B cell (primary cell): ENCODE measurements around the gene SH3RF1. TPM values are rescaled to one million over a fixed set of nuclear protein-coding genes. Genes with fewer than 3 reads are reported as not detected.

Experiments used
- ATAC-seq: fragments of 200-7000 bp; cut with Tn5 transposase; one replicate; pipeline ENCODE4 v1.10.0; 2021; ENCODE audit warnings: low read depth, mild to moderate bottlenecking, moderate number of reproducible peaks, moderate library complexity
- CTCF ChIA-PET: fragments of 350-600 bp; sonication (Branson Sonifier 250); formaldehyde crosslinking; loops from one replicate; lab custom pipeline; 2021; ENCODE audit warnings: antibody characterized with exemption, inconsistent platforms; lab: Charles Lee
- POLR2A ChIA-PET: fragments of 350-600 bp; sonication (Branson Sonifier 250); formaldehyde crosslinking; loops from one replicate; lab custom pipeline; 2021; ENCODE audit warnings: antibody characterized with exemption; lab: Charles Lee
- DNase-seq: peaks from one replicate; pipeline ENCODE4 v3.0.0; 2013
- H2AFZ ChIP-seq: 2 replicates; pipeline ENCODE4 v1.6.1; 2012; ENCODE audit warnings: mild to moderate bottlenecking, low read depth, low read length; ENCODE audit not compliant: insufficient read depth, poor library complexity, severe bottlenecking
- H3K27ac ChIP-seq, 2 donors: 1 replicate in 1 of 2; 2 replicates in 1 of 2; pipeline ENCODE4 v1.5.1; 2012 to 2013; ENCODE audit warnings: low read length in 2 of 2, mild to moderate bottlenecking in 2 of 2, moderate library complexity in 1 of 2
- H3K27me3 ChIP-seq, 4 experiments: fragments of 200-600 bp in 1 of 4; sonication (generic) in 1 of 4; replicated peaks in 1 of 4; 1 replicate in 2 of 4; 2 replicates in 2 of 4; pipeline versions ENCODE4 v1.6.1 to v1.7.0; 2013 to 2016; ENCODE audit warnings: low read length in 3 of 4, mild to moderate bottlenecking in 2 of 4, mixed read lengths in 1 of 4, moderate library complexity in 1 of 4; ENCODE audit not compliant: insufficient read depth in 4 of 4, control insufficient read depth in 3 of 4; ENCODE audit errors: control extremely low read depth in 1 of 4
- H3K36me3 ChIP-seq, 2 experiments: replicated peaks in 1 of 2; 1 replicate in 1 of 2; 2 replicates in 1 of 2; pipeline versions ENCODE4 v1.6.1 to v1.7.1; 2013; ENCODE audit warnings: low read length in 1 of 2; ENCODE audit not compliant: insufficient read depth in 2 of 2, control insufficient read depth in 1 of 2; ENCODE audit errors: control extremely low read depth in 1 of 2, extremely low read depth in 1 of 2
- H3K4me1 ChIP-seq, 2 donors: fragments of 200-600 bp in 1 of 2; sonication (generic) in 1 of 2; 1 replicate in 1 of 2; 2 replicates in 1 of 2; pipeline versions ENCODE4 v1.5.1 to v1.6.1; 2013 to 2017; ENCODE audit warnings: low read length in 2 of 2; ENCODE audit not compliant: control insufficient read depth in 2 of 2, insufficient read depth in 2 of 2
- H3K4me2 ChIP-seq: replicated peaks from 2 replicates; pipeline ENCODE3; 2012; ENCODE audit warnings: mild to moderate bottlenecking, low read depth, low read length; ENCODE audit not compliant: poor library complexity, severe bottlenecking
- H3K4me3 ChIP-seq, 5 experiments: fragments of 200-600 bp in 1 of 5; sonication (generic) in 1 of 5; 1 replicate in 3 of 5; 2 replicates in 2 of 5; pipeline versions ENCODE4 v1.5.1 to v1.7.0; 2011 to 2016; ENCODE audit warnings: low read length in 4 of 5, mild to moderate bottlenecking in 4 of 5, low read depth in 2 of 5, control low read depth in 1 of 5, moderate library complexity in 1 of 5; ENCODE audit not compliant: insufficient read depth in 1 of 5; ENCODE audit errors: control extremely low read depth in 1 of 5, extremely low read depth in 1 of 5
- H3K79me2 ChIP-seq: fragments of 200-600 bp; sonication (generic); one replicate; pipeline ENCODE4 v1.6.0; 2016; ENCODE audit warnings: low read length; ENCODE audit not compliant: control insufficient read depth, insufficient read depth
- H3K9ac ChIP-seq: fragments of 200-600 bp; sonication (generic); 2 replicates; pipeline ENCODE4 v1.6.1; 2017; ENCODE audit warnings: mild to moderate bottlenecking, low read length, moderate library complexity
- H3K9me3 ChIP-seq, 3 donors: one replicate each; pipeline versions ENCODE4 v1.6.1 to v1.7.1; 2013; ENCODE audit warnings: low read length in 2 of 3; ENCODE audit not compliant: control insufficient read depth in 2 of 3, insufficient read depth in 1 of 3; ENCODE audit errors: control extremely low read depth in 1 of 3
- H4K20me1 ChIP-seq: 2 replicates; pipeline ENCODE4 v1.6.0; 2012; ENCODE audit warnings: mild to moderate bottlenecking, low read length; ENCODE audit not compliant: insufficient read depth, control insufficient read depth, poor library complexity, severe bottlenecking
- H3K27ac Mint-ChIP-seq: one replicate; pipeline ENCODE4 v1.8.0; 2021; ENCODE audit warnings: mixed read lengths
- H3K27me3 Mint-ChIP-seq: one replicate; pipeline ENCODE4 v1.8.0; 2021; ENCODE audit warnings: mixed read lengths
- H3K4me1 Mint-ChIP-seq: one replicate; pipeline ENCODE4 v1.8.0; 2021; ENCODE audit warnings: mixed read lengths
- H3K4me3 Mint-ChIP-seq: one replicate; pipeline ENCODE4 v1.8.0; 2021; ENCODE audit warnings: mixed read lengths
- H3K9me3 Mint-ChIP-seq: one replicate; pipeline ENCODE4 v1.8.0; 2022; ENCODE audit warnings: mixed read lengths; ENCODE audit not compliant: insufficient read depth
- EZH2 ChIP-seq: IDR thresholded peaks from 2 replicates; pipeline ENCODE4 v1.6.1; 2012; ENCODE audit warnings: borderline replicate concordance, low read depth, mild to moderate bottlenecking, moderate library complexity, low read length; ENCODE audit not compliant: insufficient read depth, poor library complexity, severe bottlenecking
- WGBS: methylation state at CpG from one replicate; pipeline ENCODE4 v1.1.5; 2013; ENCODE audit warnings: missing lambda C conversion rate; ENCODE audit not compliant: insufficient coverage; 5-methylcytosine and 5-hydroxymethylcytosine counted together
- intact Hi-C: fragments of 100-400 bp; cut with micrococcal nuclease; formaldehyde crosslinking; loops from one replicate; pipeline ENCODE4 v1.10.0; 2022
- polyA plus RNA-seq: library from polyadenylated mRNA; depleted of rRNA; stranded (reverse); fragments of >200 nt; gene quantifications from 2 replicates; pipeline ENCODE4 v1.2.3, GENCODE V29; 2012
- total RNA-seq, 2 donors: library from RNA; stranded (reverse); fragments of 120-200 nt in 1 of 2; gene quantifications; 1 replicate in 1 of 2; 2 replicates in 1 of 2; pipeline versions ENCODE4 v1.2.3 to v1.2.4, GENCODE V29; 2013 to 2022
- TF ChIP-seq, protein P1 (sequence below): fragments of 200-600 bp; IDR thresholded peaks from one replicate; pipeline ENCODE4 v1.8.0; 2022; ENCODE audit warnings: antibody characterized with exemption, mild to moderate bottlenecking

Gene SH3RF1
- total and polyA plus RNA-seq, 2 donors (not counting 1 experiment from before 2014, with no cell fraction given), result 2.0 to 5.4 TPM

DNA sequence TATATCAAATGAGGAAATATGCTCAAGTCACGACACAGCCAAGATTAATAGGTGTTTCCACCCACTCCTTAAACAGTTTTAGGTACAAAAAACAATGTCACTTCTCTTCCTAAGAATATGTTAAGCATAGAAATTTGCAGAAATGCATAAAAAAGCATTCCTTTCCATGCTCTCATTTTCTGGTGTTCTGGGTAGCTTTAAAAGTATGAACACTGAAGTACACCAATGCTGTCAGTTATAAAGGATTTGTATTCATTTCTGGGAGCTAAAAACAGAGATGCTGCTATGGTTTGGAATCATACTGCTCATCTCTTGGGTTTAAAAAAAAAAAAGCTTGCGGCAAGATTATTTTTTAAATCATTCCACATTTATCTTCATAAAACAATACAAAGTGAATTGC is 20.8 kb downstream of the SH3RF1 start:
- no peaks in the 10 kb centered on the region for H3K79me2 ChIP-seq
- no peaks in the 10 kb centered on the region for H3K27me3 Mint-ChIP-seq
- H3K27ac ChIP-seq, result no peak overlapping the region
- no peaks in the 10 kb centered on the region for H3K27me3 ChIP-seq
- H2AFZ ChIP-seq, result no peak overlapping the region
- no peak for ATAC-seq
- H3K4me2 ChIP-seq, result no peak overlapping the region
- no peaks in the 10 kb centered on the region for H3K36me3 ChIP-seq
- no CpG with 5 or more reads among the region's 2 CpGs for WGBS
- ChIA-PET CTCF (no interaction called here), POLR2A (interaction anchor here (0.5 kb wide), 1 partner anchor 34 kb away, joined by 3 read pairs; no protein-coding TSS in a partner anchor)
- no peaks in the 10 kb centered on the region for H4K20me1 ChIP-seq
- H3K4me3 ChIP-seq, result no peak overlapping the region
- intact Hi-C loops, result no loop called here
- H3K4me1 ChIP-seq, result no peaks in the 10 kb centered on the region
- H3K4me3 Mint-ChIP-seq, result no peak overlapping the region
- no peak for TF ChIP-seq EZH2
- TF ChIP-seq, protein P1, sequence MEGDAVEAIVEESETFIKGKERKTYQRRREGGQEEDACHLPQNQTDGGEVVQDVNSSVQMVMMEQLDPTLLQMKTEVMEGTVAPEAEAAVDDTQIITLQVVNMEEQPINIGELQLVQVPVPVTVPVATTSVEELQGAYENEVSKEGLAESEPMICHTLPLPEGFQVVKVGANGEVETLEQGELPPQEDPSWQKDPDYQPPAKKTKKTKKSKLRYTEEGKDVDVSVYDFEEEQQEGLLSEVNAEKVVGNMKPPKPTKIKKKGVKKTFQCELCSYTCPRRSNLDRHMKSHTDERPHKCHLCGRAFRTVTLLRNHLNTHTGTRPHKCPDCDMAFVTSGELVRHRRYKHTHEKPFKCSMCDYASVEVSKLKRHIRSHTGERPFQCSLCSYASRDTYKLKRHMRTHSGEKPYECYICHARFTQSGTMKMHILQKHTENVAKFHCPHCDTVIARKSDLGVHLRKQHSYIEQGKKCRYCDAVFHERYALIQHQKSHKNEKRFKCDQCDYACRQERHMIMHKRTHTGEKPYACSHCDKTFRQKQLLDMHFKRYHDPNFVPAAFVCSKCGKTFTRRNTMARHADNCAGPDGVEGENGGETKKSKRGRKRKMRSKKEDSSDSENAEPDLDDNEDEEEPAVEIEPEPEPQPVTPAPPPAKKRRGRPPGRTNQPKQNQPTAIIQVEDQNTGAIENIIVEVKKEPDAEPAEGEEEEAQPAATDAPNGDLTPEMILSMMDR, result no peak
- no peak overlapping the region for H3K9ac ChIP-seq
- no peaks in the 10 kb centered on the region for H3K9me3 Mint-ChIP-seq
- peaks cover 33% of the 10 kb centered on the region for H3K4me1 Mint-ChIP-seq
- no peak for DNase-seq
- no peak overlapping the region for H3K27ac Mint-ChIP-seq
- H3K9me3 ChIP-seq, result no peaks in the 10 kb centered on the region

DNA sequence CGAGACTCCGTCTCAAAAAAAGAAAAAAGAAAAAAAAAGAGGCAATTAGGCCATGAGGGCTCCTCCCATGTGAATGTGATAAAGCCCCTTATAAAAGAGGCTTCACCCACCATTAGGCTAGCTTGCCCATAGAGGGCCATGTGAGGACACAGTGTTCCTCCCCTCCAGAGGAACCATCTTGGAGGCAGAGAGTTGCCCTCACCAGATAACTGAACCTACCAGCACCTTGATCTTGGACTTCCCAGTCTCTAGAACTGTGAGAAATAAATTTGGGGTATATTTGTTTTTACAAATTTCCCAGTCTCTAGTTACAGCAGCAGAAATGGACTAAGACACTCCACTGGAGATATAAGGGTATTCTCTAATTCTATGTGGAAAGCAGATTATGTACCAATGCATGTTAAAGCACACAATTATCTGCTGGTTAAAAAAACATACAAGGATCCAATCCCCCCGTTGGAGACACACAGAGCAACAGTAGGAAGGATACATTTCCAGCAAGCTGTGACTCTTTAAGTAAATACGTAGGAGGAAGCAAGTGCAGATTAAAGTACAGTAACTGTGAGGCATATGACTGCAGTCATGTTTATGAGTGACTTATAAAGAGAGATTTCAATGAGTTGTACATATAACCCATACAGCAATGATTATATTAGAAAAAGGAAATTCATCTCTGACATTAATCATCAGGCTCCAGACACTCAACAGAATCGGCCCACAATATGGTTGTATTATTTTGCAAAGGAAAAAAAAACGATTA is 21.4 kb downstream of the SH3RF1 start:
- POLR2A ChIA-PET, result interaction anchor here (0.5 kb wide), 1 partner anchor 34 kb away, joined by 3 read pairs; no protein-coding TSS in a partner anchor
- no peak overlapping the region for H3K4me2 ChIP-seq

More for the DNA sequence above, 21.4 kb downstream of the SH3RF1 start:
- peaks cover 34% of the 10 kb centered on the region for H3K4me1 Mint-ChIP-seq
- 92% methylated on average over 2 of the region's 6 CpGs for WGBS
- no peak for TF ChIP-seq EZH2
- TF ChIP-seq, protein P1, result no peak
- no peak overlapping the region for H3K27ac Mint-ChIP-seq
- CTCF ChIA-PET, result no interaction called here
- Histone ChIP-seq H3K9ac (no peak overlapping the region), H3K27me3 (no peaks in the 10 kb centered on the region), H2AFZ (no peak overlapping the region), H4K20me1 (no peaks in the 10 kb centered on the region), H3K9me3 (no peaks in the 10 kb centered on the region), H3K36me3 (no peaks in the 10 kb centered on the region), H3K4me3 (no peak overlapping the region), H3K79me2 (no peaks in the 10 kb centered on the region), H3K27ac (no peak overlapping the region), H3K4me1 (no peaks in the 10 kb centered on the region)
- intact Hi-C loops, result no loop called here
- ATAC-seq (no peak), DNase-seq (no peak)
- no peak overlapping the region for H3K4me3 Mint-ChIP-seq
- H3K9me3 Mint-ChIP-seq, result no peaks in the 10 kb centered on the region
- no peaks in the 10 kb centered on the region for H3K27me3 Mint-ChIP-seq
